Spleen (tissue), 7 donors: ENCODE data around the gene UCN2.

Experiments
- POLR2A ChIP-seq, 3 donors: fragments of 450-650 bp; IDR thresholded peaks; one replicate each; pipeline ENCODE4 v1.5.1; 2017; ENCODE audit warnings: antibody characterized with exemption in 3 of 3, mild to moderate bottlenecking in 1 of 3
- POLR2AphosphoS5 ChIP-seq, 3 donors: sonication (generic); formaldehyde crosslinking; IDR thresholded peaks; one replicate each; pipeline ENCODE4 v1.5.1; 2017; ENCODE audit warnings: antibody characterized with exemption in 3 of 3
- TF ChIP-seq, protein P1 (sequence below), 11 experiments: fragments of 200-600 bp in 7 of 11; fragments of 450-650 bp in 4 of 11; sonication (generic) in 4 of 11; IDR thresholded peaks in 8 of 11; conservative IDR thresholded peaks in 3 of 11; 1 replicate in 7 of 11; 2 replicates in 4 of 11; pipeline versions ENCODE4 v1.4.0 to v1.8.0; 2016 to 2021; ENCODE audit warnings: antibody characterized with exemption in 11 of 11, inconsistent platforms in 4 of 11, mild to moderate bottlenecking in 1 of 11
- donor health status: DM: no; HTN: no; CAD: no; lungs with moderate emphysema.
- donor health status: DM: no; HTN: no; CAD: no.
- donor health status: DM: no; HTN: no; CAD: no.

GRCh38 chr3:48565591-48566400 is 2.2 kb upstream of the UCN2 start:
- TF ChIP-seq, protein P1, sequence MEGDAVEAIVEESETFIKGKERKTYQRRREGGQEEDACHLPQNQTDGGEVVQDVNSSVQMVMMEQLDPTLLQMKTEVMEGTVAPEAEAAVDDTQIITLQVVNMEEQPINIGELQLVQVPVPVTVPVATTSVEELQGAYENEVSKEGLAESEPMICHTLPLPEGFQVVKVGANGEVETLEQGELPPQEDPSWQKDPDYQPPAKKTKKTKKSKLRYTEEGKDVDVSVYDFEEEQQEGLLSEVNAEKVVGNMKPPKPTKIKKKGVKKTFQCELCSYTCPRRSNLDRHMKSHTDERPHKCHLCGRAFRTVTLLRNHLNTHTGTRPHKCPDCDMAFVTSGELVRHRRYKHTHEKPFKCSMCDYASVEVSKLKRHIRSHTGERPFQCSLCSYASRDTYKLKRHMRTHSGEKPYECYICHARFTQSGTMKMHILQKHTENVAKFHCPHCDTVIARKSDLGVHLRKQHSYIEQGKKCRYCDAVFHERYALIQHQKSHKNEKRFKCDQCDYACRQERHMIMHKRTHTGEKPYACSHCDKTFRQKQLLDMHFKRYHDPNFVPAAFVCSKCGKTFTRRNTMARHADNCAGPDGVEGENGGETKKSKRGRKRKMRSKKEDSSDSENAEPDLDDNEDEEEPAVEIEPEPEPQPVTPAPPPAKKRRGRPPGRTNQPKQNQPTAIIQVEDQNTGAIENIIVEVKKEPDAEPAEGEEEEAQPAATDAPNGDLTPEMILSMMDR (IDR thresholded peaks at IDR 0.05 in 8 of 11, conservative IDR thresholded peaks at IDR 0.05 in 3 of 11): no peak
- TF ChIP-seq POLR2AphosphoS5 (IDR thresholded peaks at IDR 0.05) (no peak), POLR2A (IDR thresholded peaks at IDR 0.05) (no peak)
